Endometrial microvascular endothelial cells (primary cell): ENCODE data around the gene CCDC148. TPM values are rescaled to one million over a fixed set of nuclear protein-coding genes. Genes with fewer than 3 reads are reported as not detected.
"Not testable (repeated sequence)": the region's sequence is repeated elsewhere in the genome, so short reads cannot be mapped to it uniquely, and the experiment has no call there.

ENCODE experiments used
- in situ Hi-C: cut with HindIII; loops from 2 replicates; pipeline ENCODE4 v1.10.0; 2017; ENCODE audit warnings: low sequenced_read_pairs, low pct_unique_long_range_greater_than_20kb; ENCODE audit errors: inconsistent ontology term
- total RNA-seq: library from RNA; depleted of rRNA; stranded (reverse); fragments of >200 nt; gene quantifications from one replicate; pipeline ENCODE4 v1.2.3, GENCODE V29; 2015; ENCODE audit errors: inconsistent ontology term

CCDC148 gene
- total RNA-seq, 1 donor from 2014 or later: 0.46 TPM

DNA sequence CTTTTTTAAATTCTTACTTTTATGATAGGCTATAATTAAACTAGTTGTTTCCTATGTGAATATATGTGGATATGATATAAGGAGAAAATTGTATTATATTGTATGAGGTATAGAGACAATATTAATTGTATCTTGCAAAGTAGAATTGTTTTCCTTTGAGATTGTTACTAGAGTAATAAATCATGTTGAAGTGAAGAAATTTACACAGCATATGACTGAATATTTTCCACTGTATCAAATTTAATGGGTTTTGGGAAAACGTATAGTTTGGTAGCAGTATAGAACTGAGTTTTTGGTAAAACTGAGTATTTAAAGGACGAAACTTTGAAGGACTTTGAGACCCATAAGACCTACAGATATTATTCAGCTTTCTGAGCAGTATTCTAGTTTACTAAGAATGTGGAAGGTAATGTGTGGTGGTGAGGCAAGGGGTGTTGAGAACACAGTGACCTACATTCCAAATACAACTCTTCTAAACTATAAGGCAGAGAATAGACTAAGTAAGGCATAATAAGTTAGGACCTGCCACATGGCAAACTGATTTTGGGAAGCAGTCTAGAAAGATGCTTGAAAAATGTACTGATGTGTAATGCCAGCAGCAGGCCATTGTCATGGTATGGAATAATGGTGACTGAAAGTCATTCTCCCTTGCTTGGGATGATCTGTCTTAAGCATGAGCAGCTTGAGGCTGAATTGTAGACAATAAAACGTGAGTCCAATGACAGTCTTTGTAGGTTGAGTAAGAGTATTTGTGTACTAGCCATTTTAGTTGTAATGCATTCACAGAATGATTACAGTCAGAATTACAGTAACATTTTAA, 29.8 kb upstream of the CCDC148 start:
- in situ Hi-C loops: no loop called here

DNA sequence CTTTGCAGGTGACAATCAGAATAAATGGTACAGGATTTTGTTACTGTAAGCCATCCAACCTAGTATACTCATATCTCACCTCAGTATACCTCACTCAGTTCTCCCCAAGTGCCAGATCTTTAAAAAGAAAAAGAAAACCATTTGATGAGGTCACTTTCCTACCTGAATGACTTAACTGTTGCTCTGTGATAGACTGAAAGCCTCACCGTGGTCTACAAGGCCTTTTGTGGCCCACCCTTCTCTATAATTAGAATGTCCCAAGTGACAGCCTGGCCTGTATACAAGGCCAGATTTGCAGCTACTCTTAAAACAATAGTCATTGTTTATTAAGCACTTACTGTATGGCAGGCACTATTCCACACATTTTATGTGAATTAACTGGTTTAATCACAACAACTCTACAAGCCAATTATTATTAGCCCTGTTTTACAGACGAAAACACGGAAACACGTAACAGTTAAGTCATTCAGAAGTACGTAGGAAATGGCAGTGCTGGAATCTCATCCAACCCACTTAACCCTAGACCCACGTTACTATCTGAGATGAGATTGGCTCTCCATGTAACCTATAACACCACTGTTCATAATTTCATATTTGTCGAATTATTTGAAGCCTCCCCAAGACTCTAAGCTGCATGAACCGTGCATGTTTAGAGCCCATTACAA, 28.5 kb upstream of the CCDC148 start:
- in situ Hi-C loops: no loop called here

DNA sequence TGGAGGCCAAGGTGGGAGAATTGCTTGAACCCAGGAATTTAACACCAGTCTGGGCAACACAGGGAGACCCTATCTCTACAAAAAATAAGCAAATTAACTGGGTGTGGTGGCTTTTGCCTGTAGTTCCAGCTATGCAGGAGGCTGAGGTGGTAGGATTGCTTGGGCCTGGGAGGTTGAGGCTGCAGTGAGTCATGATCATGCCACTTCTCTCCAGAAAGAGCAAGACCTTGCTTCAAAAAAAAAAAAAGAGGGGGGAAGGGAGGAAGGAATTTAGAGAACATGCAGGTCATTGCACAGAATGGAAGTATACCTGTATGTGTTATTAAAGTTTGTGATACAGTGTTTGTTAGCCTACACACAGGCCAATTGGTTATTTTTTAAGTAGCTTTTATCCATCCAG, 26.0 kb upstream of the CCDC148 start:
- in situ Hi-C loops: no loop called here

DNA sequence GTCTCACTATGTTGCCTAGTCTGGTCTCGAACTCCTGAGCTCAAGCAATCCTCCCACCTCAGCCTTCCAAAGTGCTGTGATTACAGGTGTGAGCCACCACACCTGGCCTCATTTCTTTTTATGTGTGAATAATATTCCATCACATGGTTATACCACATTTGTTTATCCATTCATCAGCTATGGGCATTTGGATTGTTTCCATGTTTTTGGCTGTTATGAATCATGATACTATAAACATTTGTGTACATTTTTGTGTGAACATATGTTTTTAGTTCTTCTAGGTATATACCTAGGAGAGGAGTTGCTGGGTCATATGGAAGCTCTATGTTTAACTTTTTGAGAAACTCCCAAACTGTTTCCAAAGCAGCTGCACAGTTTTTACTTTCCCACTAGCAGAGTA, 24.6 kb upstream of the CCDC148 start:
- in situ Hi-C loops: no loop called here

DNA sequence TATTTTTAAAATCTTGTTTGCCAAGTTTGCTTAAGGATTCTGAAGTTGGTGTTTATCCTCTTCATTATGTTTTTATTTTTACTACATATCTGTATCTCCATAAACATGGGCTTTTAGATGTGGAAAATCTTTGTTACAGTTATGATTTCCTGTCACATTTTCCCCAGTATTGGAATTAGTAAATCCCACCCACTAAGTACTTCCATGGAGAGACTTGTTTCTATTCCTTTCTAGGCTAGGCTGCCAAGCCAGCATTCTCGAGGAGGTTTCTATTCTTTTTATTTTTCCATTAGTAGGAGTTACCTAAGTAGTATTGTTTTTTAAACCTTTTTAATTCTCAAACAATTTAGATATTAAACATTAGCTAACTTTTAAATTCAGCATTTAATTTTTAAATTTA, 22.3 kb upstream of the CCDC148 start:
- in situ Hi-C loops: no loop called here

DNA sequence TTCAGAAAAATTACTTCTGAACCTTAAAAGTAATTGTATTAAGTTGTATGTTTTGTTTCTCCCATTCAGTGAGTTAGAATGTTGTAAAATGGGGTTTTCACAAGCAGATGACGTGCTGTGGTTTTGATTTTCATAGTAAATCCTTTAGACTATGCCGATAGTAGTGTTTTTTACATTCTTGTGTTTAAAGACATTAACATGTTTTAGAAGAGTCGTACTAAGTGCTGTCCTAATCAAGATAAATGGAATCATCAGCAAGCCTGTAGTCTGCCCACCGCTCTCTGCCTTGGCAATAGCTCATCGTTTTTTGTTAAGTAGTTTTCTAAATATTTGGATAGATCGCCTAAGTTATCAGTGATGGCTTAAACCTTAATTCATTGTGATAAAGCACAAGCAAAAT, 21.7 kb upstream of the CCDC148 start:
- in situ Hi-C loops: no loop called here

DNA sequence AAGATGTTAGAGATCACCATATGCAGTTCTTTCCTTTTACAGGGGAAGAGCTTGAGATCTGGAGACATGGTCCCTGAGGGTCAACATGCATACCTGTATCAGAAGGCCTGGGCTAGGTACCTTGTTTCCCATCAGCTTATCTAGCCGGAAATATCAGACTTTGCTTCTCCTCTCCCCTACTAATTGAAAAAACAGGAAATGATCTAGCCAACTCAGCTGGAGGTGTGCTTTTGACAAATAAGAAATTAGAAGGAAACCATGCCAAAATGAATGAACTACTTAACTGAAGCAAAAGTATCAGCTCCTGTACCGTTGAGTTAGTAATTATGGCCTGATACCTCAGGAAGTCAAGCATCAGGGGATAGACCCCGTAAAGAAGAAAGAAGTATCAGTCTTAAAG, 20.6 kb upstream of the CCDC148 start:
- in situ Hi-C loops: no loop called here

DNA sequence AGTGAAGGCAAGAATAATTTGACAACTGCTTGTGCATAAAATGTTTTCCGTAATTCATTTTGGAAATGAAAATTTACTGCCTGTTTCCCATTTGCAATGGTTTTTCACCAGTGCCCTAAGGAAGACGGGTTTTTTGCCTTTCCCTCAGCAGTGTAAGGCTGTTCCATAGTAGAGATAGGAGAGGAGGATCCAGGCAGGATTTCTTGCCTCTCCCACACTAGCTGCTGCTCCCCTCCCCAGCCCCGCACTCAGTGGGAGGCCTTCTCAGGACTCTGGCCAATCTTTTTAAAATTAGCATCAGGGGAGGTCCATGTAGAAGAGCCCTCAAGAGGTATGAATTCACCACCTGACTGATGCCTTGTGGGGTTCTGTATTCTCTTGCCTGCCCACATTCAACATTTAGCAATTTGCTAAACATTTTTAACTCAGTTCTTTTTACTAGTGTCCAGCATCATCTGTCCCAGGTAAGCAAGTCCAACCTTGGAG, 18.0 kb upstream of the CCDC148 start:
- in situ Hi-C loops: not testable (repeated sequence)

DNA sequence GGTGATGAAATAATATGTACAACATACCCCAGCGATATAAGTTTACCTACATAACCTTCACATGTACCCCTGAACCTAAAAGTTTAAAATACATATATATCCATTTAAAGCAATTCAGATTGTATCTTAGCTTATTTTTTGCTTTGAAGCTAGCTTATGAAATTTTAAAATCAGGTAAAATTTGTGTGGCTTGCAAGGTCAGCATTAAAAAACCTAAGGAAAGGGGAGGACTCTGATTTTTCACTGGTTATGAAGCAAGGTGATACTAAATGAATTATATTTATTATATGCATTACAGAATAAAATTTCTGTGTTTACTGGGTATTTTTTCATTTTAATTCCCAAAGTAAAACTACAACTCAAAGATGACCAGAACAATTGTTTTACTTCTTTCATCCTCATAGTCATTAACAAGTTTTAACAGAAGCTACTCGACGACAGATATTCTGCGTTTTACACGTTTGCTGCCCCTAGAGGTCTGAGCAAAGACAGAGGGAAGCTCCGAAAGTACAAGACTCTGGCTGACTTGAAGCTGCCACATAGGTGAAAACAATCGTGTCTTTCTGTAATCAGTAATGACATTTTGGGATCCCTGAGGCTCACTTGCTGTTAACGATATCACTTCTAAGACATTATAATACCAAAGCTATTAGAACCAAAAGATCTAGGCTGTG, 17.3 kb upstream of the CCDC148 start:
- in situ Hi-C loops: no loop called here

DNA sequence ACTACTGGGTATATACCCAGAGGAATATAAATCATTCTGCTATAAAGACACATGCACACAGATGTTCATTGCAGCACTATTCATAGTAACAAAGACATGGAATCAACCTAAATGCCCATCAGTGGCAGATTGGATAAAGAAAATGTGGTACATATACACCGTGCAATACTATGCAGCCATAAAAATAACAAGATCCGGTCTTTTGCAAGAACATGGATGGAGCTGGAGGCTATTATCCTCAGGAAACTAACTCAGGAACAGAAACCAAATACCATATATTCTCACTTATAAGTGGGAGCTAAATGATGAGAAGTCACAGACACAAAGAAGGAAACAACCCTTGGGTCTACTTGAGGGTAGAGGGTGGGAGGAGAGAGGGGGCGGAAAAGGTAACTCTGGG, 16.7 kb upstream of the CCDC148 start:
- in situ Hi-C loops: not testable (repeated sequence)

DNA sequence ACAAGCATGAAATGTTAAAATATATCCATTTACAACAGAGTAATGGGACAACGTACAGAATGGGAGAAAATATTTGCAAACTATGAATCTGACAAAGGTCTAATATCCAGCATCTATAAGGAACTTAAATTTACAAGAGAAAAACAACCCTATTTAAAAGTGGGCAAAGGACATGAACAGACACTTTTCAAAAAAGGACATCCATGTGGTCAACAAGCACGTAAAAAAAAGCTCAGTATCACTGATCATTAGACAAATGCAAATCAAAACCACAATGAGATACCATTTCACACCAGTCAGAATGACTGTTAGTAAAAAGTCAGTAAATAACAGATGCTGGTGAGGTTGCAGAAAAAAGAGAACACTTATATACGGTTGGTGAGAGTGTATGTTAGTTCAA, 16.3 kb upstream of the CCDC148 start:
- in situ Hi-C loops: not testable (repeated sequence)

DNA sequence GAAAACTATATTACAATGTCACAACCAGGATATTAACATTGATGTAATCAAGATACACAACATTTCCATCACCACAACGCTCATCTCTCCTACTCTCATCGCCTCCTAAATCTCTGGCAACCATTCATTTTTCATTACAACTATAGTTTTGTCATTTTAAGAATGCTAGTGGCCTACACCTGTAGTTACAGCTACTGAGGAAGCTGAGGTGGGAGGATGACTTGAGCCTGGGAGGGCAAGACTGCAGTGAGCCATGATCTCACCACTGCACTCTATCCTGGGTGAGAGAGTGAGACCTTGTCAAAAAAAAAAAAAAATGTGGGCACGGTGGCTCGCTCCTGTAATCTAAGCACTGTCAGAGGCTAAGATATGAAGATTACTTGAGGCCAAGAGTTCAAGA, 10.7 kb upstream of the CCDC148 start:
- in situ Hi-C loops: no loop called here

DNA sequence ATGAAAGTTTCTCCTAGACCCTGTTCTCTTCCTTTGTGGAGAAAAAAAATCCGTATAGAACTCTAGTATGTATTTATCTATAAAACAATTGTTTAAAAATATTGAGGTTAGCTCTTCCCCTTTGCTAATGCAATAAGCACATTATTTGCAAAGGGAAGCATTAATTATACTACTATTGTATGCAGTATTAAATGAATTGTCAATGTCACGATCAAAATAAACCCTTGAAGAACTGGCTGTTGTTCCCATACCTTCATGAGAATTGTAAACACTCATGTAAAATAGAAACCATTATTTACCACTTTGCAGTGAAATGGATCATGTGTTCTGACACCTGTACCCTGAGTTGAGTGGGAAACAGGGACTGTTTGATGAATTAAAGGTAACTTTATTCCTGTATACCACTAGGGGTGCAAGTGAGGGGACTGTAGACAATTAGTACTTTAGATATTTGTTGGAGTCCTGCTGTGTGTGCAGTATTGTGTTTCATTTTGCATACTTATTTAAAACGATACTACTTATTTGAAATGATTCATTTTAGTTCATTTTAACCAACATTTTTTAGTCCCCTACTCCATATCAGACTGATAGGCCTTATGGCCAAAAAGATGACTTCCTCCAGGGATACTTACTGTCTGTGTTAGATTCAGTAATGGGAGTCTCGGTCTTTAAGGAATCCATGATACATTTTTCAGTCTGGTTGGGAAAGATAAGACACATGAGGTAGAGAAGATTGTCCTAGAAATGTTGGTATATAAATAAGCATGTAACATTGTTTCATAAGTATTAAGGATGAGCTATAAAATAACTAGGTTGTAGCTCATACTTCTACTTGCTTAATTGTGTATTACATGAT, 8.1 kb upstream of the CCDC148 start:
- in situ Hi-C loops: no loop called here

DNA sequence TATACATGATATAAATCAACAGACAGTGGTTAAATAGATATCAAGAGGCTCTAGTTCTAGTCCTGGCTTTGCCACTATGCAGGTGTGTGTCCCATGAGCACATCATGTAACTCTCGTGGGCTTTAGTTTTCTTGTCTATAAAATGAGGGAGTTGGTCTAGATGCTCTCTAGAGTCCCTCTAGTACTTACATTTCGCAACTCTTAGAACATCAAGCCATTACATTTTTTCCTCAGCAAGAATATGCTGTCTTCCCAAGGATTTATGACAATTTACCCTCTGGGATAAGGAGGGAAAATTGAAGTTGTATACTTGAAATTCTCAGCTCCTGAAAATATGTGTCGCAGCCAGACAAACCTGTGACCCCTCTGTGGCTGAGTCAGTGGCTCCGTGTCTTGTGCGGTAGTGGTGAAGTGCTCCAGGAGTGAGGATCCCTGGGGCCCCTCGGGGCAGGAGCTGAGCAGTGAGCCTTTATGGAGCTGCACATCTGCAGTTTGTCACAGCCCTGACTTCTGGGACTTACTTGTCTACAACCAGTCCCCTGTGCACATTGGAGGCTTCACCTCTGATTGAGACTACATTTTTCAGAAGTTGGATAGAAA, 7.0 kb upstream of the CCDC148 start:
- in situ Hi-C loops: no loop called here

DNA sequence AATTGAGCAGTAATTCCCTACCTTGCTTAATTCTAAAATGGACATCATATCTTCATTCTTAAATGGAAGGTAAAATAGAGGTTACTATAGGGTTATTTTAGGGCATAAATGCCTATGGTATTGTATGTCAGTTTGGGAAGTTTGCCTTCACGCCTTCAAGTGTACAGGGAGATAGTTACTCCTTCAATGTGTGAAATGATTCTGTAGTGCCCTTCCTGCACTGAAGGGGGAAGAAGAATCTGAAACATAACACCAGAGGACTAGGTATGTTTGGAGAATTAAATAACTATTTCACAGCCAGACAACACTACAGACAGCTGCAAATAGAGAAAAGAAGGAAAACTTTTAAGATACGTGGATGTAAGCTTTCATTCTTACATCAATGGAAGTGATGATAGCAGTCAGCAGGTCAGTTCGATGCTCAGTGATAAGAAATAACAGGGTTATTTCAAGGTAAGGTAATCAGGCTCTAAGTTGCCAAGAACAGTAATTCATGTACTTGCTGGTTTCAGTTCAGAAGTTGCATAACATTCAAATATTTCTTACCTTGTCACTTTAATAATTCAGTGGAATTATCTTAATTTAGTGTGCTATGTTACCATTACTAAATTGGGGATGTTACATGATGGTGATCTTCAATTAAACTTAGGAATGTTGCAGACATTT, 4.2 kb upstream of the CCDC148 start:
- in situ Hi-C loops: no loop called here

DNA sequence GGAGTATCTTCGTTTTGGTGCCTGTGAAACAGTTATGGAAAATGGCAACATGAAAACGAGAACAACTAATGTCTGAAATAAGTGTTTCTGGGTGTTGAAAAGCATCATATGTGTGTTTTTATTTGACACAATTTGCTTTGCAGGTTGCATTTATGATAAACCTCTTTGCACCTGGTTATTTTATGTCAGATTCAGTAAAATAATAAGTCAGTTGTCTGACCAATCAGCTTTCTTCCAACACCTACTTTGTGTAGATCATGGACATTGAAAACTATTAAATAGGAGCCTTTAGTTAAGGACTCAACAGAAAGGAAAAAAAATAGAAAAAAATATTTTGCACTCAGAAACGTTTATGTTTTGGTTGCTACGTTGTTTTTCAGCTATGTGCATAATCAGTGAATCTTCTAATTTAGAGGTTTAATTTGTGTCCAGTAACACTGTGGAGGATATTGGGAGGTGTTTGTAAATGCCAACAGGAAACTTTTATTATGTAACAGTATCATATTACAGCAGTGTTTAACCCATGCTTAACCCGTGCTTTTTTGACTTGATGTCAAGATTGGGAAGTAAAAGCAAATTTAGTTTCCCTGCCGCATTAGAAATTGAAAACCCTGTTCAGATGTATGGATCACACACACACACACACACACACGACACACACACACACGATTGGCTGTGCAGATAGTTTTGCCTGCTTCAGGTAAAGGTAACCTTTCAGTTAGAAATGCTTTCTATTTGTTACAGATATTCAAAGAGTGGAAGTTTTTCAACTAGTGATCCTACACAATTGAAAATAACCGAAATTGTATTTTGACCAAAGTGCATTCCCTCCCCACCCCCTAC, 2.8 kb upstream of the CCDC148 start:
- in situ Hi-C loops: no loop called here

DNA sequence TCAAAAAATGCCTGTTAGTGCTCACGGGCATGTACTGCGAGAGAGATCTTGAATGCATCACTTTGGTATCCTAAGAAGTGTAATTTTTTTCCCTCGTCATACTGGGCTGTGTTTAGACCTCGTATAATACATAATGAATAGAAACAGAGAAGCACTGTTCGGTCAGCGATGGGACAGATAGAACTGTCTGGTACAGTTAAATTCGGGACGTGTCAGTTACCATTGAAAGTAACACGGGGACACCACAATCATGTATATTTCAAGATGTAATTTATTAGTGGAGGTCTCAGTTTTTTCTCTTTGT, 2.0 kb upstream of the CCDC148 start:
- in situ Hi-C loops: no loop called here
